Fibroblast of the aortic adventitia (primary cell): ENCODE results near the gene IL22. TPM values are rescaled to one million over a fixed set of nuclear protein-coding genes. Genes with fewer than 3 reads are reported as not detected.

Experiments
- DNase-seq: peaks from one replicate; pipeline ENCODE4 v3.0.0-alpha.2; 2010; ENCODE audit warnings: low read depth
- H3K4me3 ChIP-seq: 2 replicates; pipeline ENCODE4 v1.5.1; 2011; ENCODE audit warnings: low read depth, mild to moderate bottlenecking, control low read depth, low read length, moderate library complexity
- total RNA-seq: library from RNA; depleted of rRNA; stranded (reverse); fragments of >200 nt; gene quantifications from 2 replicates; pipeline ENCODE4 v1.2.3, GENCODE V29; 2012; ENCODE audit warnings: low replicate concordance
- TF ChIP-seq, protein P1 (sequence below): IDR thresholded peaks from 2 replicates; pipeline ENCODE4 v1.5.1; 2011; ENCODE audit warnings: mild to moderate bottlenecking, low read length, control low read depth, inconsistent platforms; ENCODE audit not compliant: insufficient read depth

IL22 gene
- total RNA-seq, 1 donor = not detected

DNA sequence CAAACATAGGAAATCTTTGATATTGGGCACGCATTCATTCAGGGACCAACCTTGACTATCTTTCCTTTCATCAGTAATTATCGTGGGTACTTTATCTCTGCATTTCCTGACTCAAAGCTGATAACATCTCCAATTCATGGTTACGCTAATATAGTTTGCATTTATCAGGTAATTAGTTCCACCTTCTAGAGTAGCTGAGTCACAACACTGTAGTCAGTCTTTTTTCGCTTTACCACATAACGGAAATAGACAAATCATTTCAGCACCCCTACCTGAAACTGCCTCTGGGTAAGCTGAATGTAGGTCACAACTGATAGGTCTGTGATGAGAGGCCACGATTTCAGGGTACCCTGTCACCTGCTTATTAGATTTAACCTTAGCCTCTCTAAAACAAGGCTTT, 36.7 kb upstream of the IL22 start:
- TF ChIP-seq, protein P1, sequence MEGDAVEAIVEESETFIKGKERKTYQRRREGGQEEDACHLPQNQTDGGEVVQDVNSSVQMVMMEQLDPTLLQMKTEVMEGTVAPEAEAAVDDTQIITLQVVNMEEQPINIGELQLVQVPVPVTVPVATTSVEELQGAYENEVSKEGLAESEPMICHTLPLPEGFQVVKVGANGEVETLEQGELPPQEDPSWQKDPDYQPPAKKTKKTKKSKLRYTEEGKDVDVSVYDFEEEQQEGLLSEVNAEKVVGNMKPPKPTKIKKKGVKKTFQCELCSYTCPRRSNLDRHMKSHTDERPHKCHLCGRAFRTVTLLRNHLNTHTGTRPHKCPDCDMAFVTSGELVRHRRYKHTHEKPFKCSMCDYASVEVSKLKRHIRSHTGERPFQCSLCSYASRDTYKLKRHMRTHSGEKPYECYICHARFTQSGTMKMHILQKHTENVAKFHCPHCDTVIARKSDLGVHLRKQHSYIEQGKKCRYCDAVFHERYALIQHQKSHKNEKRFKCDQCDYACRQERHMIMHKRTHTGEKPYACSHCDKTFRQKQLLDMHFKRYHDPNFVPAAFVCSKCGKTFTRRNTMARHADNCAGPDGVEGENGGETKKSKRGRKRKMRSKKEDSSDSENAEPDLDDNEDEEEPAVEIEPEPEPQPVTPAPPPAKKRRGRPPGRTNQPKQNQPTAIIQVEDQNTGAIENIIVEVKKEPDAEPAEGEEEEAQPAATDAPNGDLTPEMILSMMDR = no peak
- H3K4me3 ChIP-seq = no peak overlapping the region
- no peak for DNase-seq

DNA sequence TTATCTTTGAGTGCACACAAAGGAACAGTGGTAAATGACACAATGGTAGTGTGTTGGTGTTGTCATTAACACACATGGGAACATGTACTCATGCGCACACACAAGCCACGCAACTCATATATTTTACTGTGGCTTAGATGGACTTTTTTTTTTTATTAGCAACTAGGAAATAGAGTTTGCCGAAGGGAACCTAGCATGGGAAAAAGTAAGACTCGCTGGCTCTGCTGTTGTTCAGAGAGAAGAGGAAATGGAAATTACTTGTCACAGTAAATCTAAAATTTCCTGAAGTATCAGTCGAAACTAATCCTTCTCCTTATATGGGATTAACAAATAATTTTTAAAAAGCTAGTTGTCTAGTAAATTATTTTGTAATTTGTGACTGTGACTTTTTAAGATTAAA, 33.7 kb upstream of the IL22 start:
- DNase-seq = no peak
- TF ChIP-seq, protein P1 = no peak
- H3K4me3 ChIP-seq = no peak overlapping the region

DNA sequence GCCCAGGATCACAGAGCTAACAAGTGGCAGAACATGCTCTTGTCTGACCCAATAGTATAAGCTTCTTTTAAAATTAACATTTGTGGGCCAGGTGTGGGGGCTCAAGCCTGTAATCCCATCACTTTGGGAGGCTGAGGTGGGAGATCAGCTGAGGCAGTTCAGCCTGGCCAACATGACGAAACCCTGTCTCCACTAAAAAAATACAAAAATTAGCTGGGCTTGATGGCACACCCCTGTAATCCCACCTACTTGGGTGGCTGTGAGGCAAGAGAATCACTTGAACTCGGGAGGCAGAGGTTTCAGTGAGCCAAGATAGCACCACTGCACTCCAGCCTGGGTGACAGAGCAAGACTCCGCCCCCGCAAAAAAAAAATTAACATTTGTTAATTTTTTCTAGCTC, 33.0 kb upstream of the IL22 start:
- no peak overlapping the region for H3K4me3 ChIP-seq
- TF ChIP-seq, protein P1 = no peak
- no peak for DNase-seq

DNA sequence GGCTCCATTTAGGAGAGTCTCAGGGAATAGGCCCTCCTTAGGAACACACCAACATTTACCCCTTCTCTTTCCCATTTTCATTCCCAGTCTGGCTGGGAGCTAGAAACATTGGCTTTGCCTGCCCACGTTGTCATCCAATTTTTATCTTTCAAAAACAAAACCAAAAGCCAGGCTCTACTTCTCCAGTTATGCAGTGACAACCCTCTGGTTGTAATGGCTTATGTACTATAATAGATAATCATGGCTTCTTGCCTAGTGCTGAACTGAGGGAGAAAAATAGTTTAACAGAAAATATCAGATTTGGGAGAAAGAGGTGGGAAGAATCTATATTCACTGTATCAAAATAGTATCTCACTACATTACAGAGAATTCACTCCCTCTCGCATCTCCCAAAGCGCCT, 32.1 kb upstream of the IL22 start:
- TF ChIP-seq, protein P1 = no peak
- DNase-seq = no peak
- H3K4me3 ChIP-seq = no peak overlapping the region

DNA sequence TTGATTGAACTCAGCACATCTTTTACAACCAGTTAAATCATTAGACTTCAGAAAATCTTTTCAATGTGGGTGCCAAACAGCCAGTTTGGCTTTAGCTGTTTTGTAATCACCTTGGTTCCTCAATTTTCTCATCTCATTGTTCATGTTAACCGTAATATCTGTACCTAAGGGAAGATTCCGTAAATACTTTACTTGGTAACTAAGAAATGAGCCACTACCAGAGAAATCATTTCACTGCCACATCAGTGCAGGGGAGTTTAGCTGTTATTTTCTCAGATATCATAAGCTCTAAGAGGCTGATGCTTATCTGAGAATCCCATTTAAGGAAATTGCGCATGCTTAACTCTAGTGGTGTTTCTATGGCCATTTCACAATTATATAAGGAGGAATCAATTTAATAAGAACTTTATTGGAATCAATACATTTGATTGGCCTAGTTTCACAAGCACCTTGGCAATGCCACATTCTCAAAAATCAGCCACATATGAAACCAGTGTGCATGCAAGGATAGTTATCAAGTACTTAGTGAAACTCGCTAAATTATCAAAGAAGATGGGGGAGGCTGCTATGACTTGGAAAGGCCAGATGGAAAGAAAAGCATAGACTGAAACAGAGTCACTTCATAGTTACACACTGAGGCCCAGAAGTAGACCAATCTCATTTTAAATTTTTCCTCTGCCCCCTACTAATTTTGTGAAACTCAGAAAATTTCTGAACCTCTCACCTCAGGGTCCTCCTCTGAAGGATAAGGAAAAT, 28.1 kb upstream of the IL22 start:
- no peak for DNase-seq
- TF ChIP-seq, protein P1 = no peak
- no peak overlapping the region for H3K4me3 ChIP-seq

DNA sequence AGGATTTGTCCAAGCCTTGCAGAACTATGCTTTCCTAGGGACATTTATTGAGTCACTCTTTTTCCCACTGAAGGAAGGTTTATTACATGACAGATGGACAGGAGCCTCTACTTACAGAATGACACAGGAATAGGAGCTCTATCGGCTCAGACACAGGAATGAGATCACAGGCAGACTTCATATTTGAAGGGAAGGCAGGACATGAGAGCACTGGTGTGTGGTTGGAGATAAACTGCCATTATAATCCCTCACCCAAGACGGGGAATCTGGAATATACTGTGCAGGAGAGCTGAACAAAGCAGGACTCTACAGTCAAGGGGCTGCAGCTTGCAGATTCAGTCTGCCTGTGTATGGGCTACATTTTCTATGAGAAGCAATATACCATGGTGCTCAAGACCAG, 26.8 kb upstream of the IL22 start:
- TF ChIP-seq, protein P1 = no peak
- no peak overlapping the region for H3K4me3 ChIP-seq
- DNase-seq = no peak
